HT1080 (cell line): Measurements from ENCODE around the gene UBE2G2. TPM values are rescaled to one million over a fixed set of nuclear protein-coding genes. Genes with fewer than 3 reads are reported as not detected.

Experiments
- DNase-seq: peaks from one replicate; pipeline ENCODE4 v3.0.0-alpha.2; 2015; ENCODE audit warnings: low read depth
- total RNA-seq: library from RNA; depleted of rRNA; stranded (reverse); fragments of >200 nt; shearing (Covaris generic); gene quantifications from 2 replicates; pipeline ENCODE4 v1.2.3, GENCODE V29; 2014

UBE2G2 gene
- total RNA-seq, 1 experiment from 2014 or later: 77.6 TPM

DNA sequence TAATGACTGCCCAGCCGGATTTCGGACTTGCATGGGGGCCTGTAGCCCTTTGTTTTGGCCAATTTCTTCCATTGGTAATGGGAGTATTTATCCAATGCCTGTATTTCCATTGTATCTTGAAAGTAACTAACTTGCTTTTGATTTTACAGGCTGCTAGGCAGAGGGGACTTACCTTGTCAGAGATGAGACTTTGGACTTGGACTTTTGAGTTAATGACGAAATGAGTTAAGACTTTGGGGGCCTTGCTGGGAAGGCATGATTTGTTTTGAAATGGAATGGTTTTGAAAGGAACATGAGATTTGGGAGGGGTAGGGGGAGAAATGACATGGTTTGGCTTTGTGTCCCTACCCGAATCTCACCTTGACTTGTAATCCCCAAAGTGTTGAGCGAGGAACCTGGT, 9.6 kb downstream of the UBE2G2 start:
- no peak for DNase-seq

DNA sequence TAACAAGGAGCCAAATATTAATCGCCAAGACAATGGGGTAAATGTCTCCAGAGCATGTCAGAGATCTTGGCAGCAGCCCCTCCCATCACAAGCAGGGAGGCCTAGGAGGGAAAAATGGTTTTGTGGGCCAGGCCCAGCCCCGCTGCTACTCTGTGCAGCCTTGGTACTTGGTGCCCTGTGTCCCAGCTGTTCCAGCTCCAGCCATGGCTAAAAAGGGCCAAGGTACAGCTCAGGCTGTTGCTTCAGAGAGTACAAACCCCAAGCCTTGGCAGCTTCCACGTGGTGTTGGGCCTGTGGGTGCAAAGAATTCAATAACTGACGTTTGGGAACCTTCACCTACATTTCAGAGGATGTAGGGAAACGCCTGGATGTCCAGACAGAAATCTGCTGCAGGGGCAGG, 10.4 kb downstream of the UBE2G2 start:
- DNase-seq: no peak

GRCh38 chr21:44790368-44790767, 11.3 kb downstream of the UBE2G2 start:
- no peak for DNase-seq

DNA sequence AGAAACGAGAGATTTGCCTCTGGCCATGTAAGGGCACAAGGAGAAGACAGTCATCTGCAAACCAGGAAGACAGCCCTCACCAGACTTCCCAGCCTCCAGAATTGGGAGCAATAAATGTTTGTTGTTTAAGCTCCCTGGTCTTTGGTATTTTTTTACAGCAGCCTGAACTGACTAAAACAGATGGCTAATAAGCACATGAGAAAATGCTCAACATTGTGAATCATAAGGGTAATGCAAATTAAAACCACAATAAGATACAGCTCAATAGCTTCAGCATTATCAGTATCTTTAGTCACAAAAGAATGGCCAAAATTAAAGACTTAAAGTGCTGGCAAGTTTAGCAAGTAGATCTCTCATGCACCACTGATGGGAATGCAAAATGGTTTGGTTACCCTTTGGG, 11.7 kb downstream of the UBE2G2 start:
- DNase-seq: no peak

DNA sequence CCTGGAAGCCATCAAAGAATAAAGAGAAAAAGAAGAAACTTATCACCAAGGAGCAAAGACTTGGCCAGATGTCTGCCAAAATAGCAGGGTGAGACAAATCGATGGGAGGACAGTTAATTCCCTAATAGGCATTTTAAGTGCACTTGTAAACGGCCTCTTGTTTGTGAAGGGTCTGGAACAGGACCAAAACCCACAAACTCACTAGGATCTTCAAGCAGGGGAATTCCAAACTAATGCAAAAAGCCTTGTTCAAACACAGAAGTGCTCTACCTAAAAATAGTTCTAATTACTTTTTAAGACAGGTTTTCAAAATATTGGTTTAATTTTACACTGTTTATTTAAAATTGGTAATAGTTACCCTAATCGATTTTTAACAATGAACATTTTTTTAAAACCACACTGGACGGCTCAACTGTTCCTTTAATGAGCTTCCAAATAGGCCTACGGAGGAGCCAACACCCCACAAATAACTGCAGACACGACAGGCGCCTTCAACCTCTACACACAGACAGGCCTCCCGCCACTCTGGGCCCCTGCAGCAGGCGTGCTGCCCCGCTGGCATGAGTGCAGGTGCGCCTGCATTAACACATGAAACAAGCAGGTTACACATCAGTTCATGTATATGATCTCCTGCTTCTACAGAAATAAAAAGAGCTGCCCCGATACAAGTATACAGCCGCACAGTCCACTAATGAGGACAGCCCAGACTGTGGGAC, 15.8 kb downstream of the UBE2G2 start:
- DNase-seq: no peak

GRCh38 chr21:44784810-44785209, 16.8 kb downstream of the UBE2G2 start:
- no peak for DNase-seq

GRCh38 chr21:44783020-44783696, 18.5 kb downstream of the UBE2G2 start:
- no peak for DNase-seq

DNA sequence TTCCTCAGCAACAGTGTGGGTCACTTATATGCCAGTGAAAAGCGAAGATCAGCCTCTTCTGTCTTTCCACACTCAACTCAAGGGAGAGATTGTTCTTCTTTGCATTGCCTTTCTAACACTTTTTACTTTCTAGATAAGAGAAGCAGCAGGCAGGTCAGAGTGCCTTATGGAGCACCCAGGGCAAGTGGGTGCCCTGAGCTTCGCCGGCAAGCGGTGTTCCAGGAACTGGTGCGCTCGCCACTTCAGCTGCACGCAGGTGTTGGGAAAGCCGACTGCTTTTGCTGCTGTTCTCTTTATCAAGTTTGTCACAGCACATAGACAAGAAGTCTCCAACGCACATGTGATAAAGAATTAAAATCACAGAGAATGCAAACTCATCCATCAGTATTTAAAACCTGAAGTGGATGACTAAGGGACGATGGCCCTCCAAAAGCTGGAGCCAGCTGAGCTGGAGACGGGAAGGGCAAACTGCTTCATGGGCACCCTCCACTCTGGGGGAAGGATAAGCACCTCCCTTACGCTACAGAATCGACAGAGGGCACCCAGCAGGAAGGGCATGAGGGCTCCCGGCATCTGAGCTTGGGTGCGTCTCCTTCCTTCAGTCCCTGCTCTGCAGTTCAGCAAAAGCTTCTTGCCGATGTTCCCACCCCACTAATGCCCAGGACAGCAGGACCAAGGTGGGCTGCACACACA, 20.7 kb downstream of the UBE2G2 start:
- DNase-seq: no peak

DNA sequence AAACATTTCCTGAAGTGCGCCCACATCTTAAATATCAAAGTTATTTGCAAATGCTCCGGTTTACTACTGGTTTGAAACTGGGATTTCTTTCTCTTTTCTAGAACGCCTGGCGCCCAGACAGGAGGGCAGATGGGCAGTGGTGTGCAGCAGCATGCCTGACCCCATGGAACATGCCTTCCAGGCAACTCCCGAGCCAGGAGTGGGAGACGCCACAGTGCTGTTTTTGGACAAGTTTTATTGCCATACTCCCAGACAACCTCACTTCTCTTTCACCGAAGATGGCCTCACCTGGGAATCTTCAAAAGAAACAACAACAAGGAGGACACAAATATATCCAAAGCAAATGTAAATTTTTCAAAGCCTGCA, 21.5 kb downstream of the UBE2G2 start:
- DNase-seq: no peak

DNA sequence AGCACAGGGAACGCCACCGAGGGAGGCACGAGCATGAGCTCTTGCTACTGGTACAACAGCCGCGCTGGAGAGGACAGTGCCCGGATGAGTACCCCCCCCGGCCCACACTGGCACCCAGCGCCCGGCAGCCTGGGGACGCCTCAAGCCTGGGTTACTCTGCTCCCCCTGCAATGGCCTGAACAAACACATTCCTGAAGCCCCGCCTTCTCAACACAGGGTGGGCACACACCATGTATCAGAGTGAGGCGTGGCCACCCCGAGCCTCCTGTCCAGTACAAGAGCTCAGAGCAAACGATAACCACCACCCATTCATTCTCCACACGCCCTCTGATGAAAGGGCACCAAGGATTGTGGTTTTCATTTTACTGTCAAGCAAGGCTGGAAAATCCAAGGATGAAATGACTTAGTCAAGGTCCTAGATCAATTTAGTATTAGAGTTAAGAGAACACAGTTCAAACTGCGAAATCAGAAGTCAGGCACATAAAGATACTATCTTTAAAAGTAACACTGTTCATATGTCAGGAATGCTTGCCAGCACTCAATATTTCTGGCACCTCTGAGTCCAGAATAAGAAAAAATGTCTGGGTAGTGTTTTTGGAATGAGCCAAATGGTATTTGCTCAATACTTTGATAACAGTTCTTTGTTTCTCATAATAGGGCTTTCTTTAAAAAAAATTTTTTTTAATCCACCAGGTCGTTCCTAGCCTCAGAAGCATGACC, 22.0 kb downstream of the UBE2G2 start:
- no peak for DNase-seq

DNA sequence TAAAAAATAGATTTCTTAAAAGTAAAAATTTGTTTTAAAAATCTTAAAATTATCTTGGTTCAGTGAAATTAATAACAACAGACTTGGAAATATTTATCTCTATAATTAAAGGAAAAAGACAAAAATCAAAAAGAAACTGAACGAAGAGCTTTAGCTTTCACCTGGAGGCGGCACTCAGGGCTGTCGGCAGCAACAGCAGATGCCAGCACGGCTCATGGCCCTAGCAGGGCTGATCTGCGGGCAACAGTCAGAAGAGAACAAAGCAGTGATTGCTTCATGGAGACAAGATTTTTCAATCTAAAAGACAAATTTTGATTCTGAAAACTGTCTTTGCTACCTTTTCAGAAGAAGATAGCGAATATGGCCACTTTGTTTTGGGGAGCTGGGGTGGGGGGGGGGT, 22.6 kb downstream of the UBE2G2 start:
- no peak for DNase-seq

DNA sequence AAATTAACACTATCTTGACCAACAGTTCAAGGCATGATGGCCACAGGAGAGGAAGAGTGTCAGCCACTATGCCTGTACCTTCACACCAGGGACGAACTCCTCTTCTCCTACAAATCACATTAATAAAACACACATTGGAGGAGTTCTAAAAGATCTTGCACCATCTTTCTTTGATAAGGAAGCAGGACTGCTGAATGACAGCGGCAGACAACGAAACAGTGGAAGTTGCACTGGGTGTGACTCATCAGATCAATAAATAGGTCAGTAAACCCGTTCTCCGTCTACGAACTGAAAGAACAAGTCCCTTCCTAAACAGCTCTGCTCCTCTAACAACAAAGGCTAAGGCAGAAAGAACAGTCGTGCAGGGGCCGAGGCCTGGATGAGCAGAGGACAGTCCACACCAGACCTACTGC, 23.1 kb downstream of the UBE2G2 start:
- no peak for DNase-seq

- DNase-seq: no peak
Measured at GRCh38 chr21:44778094-44778493, 23.5 kb downstream of the UBE2G2 start.

DNA sequence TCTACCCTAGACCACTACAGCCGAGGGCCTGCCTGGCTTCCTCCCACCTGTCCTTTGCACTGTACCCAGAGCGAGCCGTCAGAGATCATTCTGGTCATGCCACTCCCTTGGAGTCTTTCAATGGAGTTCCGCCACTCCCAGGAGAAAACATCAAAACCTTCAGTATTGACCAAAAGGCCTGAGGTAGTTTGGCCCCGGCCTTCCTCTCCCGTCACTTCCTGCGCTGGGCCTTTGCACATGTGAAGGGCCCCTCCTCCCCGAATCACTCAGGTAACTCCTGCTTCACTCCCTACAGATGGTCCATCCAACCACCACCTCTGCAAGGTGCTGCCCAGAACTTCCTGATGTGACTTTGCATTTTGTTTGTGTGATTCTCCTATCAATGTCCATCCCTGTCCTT, 26.6 kb downstream of the UBE2G2 start:
- DNase-seq: no peak

GRCh38 chr21:44773291-44773932, 28.2 kb downstream of the UBE2G2 start:
- DNase-seq: no peak

- no peak for DNase-seq
Measured at GRCh38 chr21:44771896-44772525, 29.6 kb downstream of the UBE2G2 start.

DNA sequence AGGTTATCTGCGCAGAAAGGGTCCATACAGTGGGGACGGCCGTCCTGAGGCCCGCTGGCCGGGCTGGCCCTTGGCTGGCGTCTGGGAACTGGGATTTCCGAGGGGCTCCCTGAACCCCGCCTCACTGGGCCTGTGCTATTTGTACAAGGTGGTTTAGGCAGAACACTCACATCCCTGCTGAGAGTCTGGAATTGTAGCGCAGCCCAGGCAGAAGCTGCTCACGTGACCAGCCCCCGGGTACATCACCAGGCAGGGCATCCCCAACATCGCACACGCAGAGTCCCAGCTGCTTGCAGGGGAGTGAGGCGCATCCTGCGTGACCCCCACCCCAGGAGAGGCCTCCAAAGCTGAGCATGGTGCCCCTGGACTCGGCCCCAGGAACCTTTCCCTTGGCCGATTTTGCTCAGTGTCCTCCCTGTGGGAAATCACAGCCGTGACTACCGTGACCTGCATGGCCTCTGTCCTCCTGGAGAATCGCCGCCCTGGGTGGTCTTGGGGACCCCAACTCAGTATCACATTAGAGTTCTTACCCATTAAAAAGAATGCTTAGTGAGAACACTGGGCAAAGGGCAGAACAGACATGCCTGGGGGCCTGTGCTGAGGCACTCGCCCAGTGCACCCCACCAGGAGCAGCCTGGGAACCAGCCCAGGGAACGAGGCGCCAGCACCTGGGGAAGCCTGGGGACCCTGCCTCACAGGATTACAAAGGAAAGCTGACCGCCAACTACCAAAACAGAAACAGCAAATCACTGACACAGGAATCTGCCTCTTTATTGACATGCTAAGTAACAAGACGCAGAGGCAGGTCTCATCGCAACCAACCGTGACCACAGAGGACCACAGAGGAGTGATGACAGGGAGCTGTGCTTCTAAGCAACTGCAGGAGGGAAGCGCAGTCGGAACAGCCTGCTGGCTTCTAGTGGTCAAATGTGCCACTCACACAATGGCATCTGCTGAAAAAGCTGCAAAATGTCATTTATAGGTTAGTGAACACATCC, 33.5 kb downstream of the UBE2G2 start:
- no peak for DNase-seq

DNA sequence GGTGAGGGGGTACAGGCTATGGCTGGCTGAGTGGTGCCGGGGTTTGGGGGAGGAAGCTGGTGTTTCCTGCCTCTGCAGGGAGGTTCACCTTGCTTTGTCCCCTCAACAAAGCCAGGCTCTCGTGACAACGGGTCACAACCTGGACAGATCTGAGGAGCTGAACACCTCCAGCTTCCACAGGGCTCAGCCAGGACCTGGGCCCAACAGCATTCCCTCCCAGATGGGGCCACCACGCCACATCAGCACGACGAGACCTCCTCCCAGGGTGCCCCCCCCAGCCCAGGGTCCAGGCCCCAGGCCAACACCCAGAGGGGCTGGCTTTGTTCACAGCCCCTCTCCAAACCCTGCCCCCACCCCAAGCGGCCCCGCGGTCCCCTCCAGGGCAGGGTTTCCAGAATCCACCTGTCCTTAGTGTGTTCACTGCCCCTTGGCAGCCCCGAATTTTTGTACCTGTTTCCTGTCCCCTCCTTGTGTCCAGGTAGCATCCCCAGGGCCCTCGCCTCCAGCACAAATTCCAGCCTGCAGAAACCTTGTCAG, 34.7 kb downstream of the UBE2G2 start:
- no peak for DNase-seq

DNA sequence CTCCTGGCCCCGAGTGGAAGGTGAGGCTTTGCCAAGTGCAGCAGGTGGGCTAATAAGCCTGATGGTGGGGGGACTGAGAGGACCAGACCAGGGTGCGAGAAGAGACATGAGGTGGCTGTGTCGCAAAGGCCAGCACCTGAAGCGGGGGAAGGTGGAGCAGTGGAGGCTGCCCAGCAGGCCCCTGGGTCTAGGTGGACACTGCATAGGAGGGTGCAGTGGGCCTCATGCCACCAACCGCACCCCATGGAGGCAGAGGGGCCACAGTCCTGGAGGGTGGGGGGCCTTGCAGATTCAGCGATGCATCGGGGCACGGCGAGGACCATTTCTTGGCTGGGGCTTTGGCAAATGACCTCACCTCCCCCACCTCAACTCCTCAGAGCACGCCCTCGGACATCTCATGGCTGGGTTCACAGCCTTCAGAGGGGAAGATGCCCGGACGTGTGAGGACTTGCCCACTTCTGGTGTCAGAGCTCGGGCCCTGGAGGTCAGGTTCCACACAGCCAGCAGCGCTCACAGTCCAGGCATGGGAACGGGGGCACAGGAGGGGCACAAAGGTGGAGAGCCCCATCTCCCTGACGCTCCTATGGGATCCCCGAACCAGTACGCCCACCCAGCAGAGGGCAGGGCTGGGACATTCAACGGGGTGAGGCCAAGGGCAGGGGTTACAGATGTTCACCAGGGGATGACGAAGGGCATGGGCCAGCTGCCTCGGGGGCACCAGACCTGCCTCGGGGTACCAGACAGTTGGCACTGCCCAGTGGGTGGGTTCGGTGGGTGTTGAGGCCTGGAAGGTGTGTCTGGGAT, 35.4 kb downstream of the UBE2G2 start:
- DNase-seq: no peak
